Mucosa of rectum (tissue), 2 donors: ENCODE measurements around the gene CXCR5.
A peak's percentile ranks its signal among the peaks of the same experiment; 100 is the strongest.

Experiments used
- H3K27ac ChIP-seq, 2 donors: one replicate each; pipeline ENCODE4 v1.7.0; 2013; ENCODE audit warnings: inconsistent platforms in 2 of 2, low read depth in 2 of 2, low read length in 2 of 2
- H3K27me3 ChIP-seq, 2 donors: one replicate each; pipeline ENCODE4 v1.7.0; 2013; ENCODE audit warnings: low read length in 2 of 2; ENCODE audit not compliant: control insufficient read depth in 2 of 2, insufficient read depth in 2 of 2
- H3K36me3 ChIP-seq, 2 donors: one replicate each; pipeline ENCODE4 v1.7.0; 2013; ENCODE audit warnings: low read length in 2 of 2; ENCODE audit not compliant: control insufficient read depth in 2 of 2, insufficient read depth in 2 of 2
- H3K4me1 ChIP-seq, 2 donors: one replicate each; pipeline ENCODE4 v1.7.0; 2013; ENCODE audit warnings: low read length in 2 of 2, mild to moderate bottlenecking in 1 of 2; ENCODE audit not compliant: control insufficient read depth in 2 of 2, insufficient read depth in 2 of 2
- H3K4me3 ChIP-seq, 2 donors: one replicate each; pipeline ENCODE4 v1.7.0; 2013; ENCODE audit warnings: low read length in 2 of 2
- H3K9ac ChIP-seq, 2 donors: one replicate each; pipeline ENCODE4 v1.7.0; 2013; ENCODE audit warnings: low read length in 2 of 2, low read depth in 1 of 2, mild to moderate bottlenecking in 1 of 2
- H3K9me3 ChIP-seq, 2 donors: one replicate each; pipeline ENCODE4 v1.7.0; 2013; ENCODE audit warnings: low read length in 2 of 2; ENCODE audit not compliant: control insufficient read depth in 2 of 2
- donor health status: healthy.
- donor health status: Normal muscosa, but diverticular disease.

The CXCR5 gene

GRCh38 chr11:118918686-118919280, 35.1 kb downstream of the CXCR5 start:
- Histone ChIP-seq H3K27me3 (no peaks in the 10 kb centered on the region), H3K9me3 (no peaks in the 10 kb centered on the region), H3K36me3 (no peaks in the 10 kb centered on the region), H3K27ac (peak overlapping the region; percentile 93 to 94), H3K9ac (peak overlapping the region; percentile 68 to 84), H3K4me3 (peak overlapping the region; percentile 34 to 61), H3K4me1 (peaks cover 88 to 97% of the 10 kb centered on the region in 2 donors)

GRCh38 chr11:118921121-118921928, 37.6 kb downstream of the CXCR5 start:
- peaks cover 82 to 84% of the 10 kb centered on the region in 2 donors for H3K4me1 ChIP-seq
- peak overlapping the region; percentile 89 to 94 for H3K27ac ChIP-seq
- H3K36me3 ChIP-seq: no peaks in the 10 kb centered on the region
- H3K9me3 ChIP-seq: no peaks in the 10 kb centered on the region
- H3K4me3 ChIP-seq: peak overlapping the region; percentile 87 to 94
- peak overlapping the region; percentile 56 to 93 for H3K9ac ChIP-seq
- H3K27me3 ChIP-seq: no peaks in the 10 kb centered on the region

DNA sequence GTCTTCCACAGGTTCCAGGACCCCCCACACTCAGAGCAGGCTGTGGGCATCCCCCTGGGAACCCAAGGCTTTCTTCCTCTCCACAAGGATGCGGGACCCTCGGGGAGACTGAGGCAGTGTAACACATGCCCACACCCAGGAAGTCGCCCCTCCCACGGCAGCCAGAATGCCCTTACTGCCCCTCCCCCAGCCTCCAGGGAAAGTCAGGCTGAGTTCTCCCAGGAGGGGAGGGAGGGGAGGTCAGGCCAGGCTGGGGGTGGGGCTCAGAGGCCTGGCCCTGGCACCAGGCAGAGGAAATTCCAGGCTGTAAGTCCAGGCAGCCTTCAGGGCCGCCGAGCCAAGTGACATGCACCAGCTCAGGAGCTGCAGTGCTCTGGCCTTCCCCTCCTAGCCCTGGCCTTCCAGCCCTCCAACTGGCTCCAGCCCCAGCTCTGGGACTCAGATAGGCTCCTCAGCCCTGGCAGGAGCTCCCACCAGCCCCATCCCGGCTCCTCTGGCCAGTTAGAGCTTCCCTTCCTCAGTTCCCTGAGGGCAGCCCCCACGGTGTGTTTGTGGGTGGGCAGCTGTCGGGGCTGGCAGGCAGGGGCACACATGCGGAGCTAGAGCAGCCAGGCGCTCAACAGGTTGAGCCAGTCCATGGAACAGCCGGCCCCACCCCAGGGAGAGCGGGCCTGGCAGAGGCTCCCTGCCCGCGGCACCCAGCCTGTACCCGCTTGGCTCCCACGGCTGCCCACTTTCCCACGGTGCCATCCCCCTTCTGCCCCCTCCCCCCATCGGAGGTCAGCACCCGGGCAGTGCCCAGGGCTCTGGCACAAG, 38.4 kb downstream of the CXCR5 start:
- Histone ChIP-seq H3K4me1 (peaks cover 74 to 83% of the 10 kb centered on the region in 2 donors), H3K27ac (peak overlapping the region; percentile 89 to 94), H3K4me3 (peak overlapping the region; percentile 87 to 94), H3K9me3 (no peaks in the 10 kb centered on the region), H3K36me3 (no peaks in the 10 kb centered on the region), H3K27me3 (no peaks in the 10 kb centered on the region), H3K9ac (peak overlapping the region; percentile 60 to 93)

- Histone ChIP-seq H3K4me1 (peaks cover 70 to 83% of the 10 kb centered on the region in 2 donors), H3K9ac (peak overlapping the region; percentile 92 to 93), H3K9me3 (no peaks in the 10 kb centered on the region), H3K4me3 (peak overlapping the region; percentile 87 to 94), H3K27me3 (no peaks in the 10 kb centered on the region), H3K27ac (peak overlapping the region; percentile 89 to 94), H3K36me3 (no peaks in the 10 kb centered on the region)
Observed at GRCh38 chr11:118922745-118923627, 39.3 kb downstream of the CXCR5 start.

GRCh38 chr11:118923721-118924587, 40.3 kb downstream of the CXCR5 start:
- Histone ChIP-seq H3K27ac (peak overlapping the region; percentile 89 to 94), H3K4me1 (peaks cover 66 to 82% of the 10 kb centered on the region in 2 donors)

GRCh38 chr11:118924591-118925585, 41.2 kb downstream of the CXCR5 start:
- Histone ChIP-seq H3K4me1 (peaks cover 58 to 73% of the 10 kb centered on the region in 2 donors), H3K27me3 (no peaks in the 10 kb centered on the region), H3K9me3 (no peaks in the 10 kb centered on the region), H3K9ac (peak overlapping the region; percentile 92 to 93), H3K4me3 (peak overlapping the region; percentile 87 to 94), H3K36me3 (no peaks in the 10 kb centered on the region), H3K27ac (peak overlapping the region; percentile 89 to 94)

More at GRCh38 chr11:118923721-118924587, 40.3 kb downstream of the CXCR5 start:
- no peaks in the 10 kb centered on the region for H3K9me3 ChIP-seq
- H3K9ac ChIP-seq: peak overlapping the region; percentile 92 to 93
- H3K27me3 ChIP-seq: no peaks in the 10 kb centered on the region
- no peaks in the 10 kb centered on the region for H3K36me3 ChIP-seq
- peak overlapping the region; percentile 87 to 94 for H3K4me3 ChIP-seq

GRCh38 chr11:118927554-118928100, 43.9 kb downstream of the CXCR5 start:
- H3K4me1 ChIP-seq: peaks cover 39 to 54% of the 10 kb centered on the region in 2 donors
- H3K9me3 ChIP-seq: no peaks in the 10 kb centered on the region
- peak overlapping the region; percentile 48 to 49 for H3K9ac ChIP-seq
- no peaks in the 10 kb centered on the region for H3K36me3 ChIP-seq
- H3K27me3 ChIP-seq: peaks cover 0 to 2% of the 10 kb centered on the region in 2 donors
- peak overlapping the region; percentile 98 for H3K27ac ChIP-seq
- peak overlapping the region; percentile 32 to 88 for H3K4me3 ChIP-seq
